Suprapubic skin (tissue), 4 donors: ENCODE results near the gene OPN3. TPM values are rescaled to one million over a fixed set of nuclear protein-coding genes. Genes with fewer than 3 reads are reported as not detected.

Experiments
- DNase-seq, 2 donors: peaks; one replicate each; pipeline ENCODE4 v3.0.0-alpha.2; 2019; ENCODE audit warnings: low spot score in 2 of 2
- H3K27ac ChIP-seq: fragments of 200-600 bp; sonication (generic); one replicate; pipeline ENCODE4 v1.5.1; 2019
- H3K27me3 ChIP-seq: fragments of 200-600 bp; sonication (generic); one replicate; pipeline ENCODE4 v1.5.1; 2019
- H3K36me3 ChIP-seq: fragments of 200-600 bp; sonication (generic); one replicate; pipeline ENCODE4 v1.5.1; 2019
- H3K4me1 ChIP-seq: fragments of 200-600 bp; sonication (generic); one replicate; pipeline ENCODE4 v1.5.1; 2019
- H3K4me3 ChIP-seq: fragments of 200-600 bp; sonication (generic); one replicate; pipeline ENCODE4 v1.5.1; 2019; ENCODE audit warnings: mild to moderate bottlenecking
- H3K9me3 ChIP-seq: fragments of 200-600 bp; sonication (generic); one replicate; pipeline ENCODE4 v1.5.1; 2019
- CTCF ChIP-seq, 2 donors: fragments of 200-600 bp in 1 of 2; fragments of 450-650 bp in 1 of 2; sonication (generic) in 1 of 2; IDR thresholded peaks; one replicate each; pipeline ENCODE4 v1.5.1; 2016 to 2019; ENCODE audit warnings: antibody characterized with exemption in 2 of 2, mild to moderate bottlenecking in 1 of 2, moderate library complexity in 1 of 2
- EP300 ChIP-seq: sonication (generic); formaldehyde crosslinking; IDR thresholded peaks from one replicate; pipeline ENCODE4 v1.6.1; 2017; ENCODE audit warnings: antibody characterized with exemption
- POLR2A ChIP-seq, 2 donors: fragments of 450-650 bp; IDR thresholded peaks; one replicate each; pipeline ENCODE4 v1.6.1; 2017; ENCODE audit warnings: antibody characterized with exemption in 2 of 2, mild to moderate bottlenecking in 2 of 2, moderate library complexity in 2 of 2
- POLR2AphosphoS5 ChIP-seq, 3 donors: sonication (generic); formaldehyde crosslinking; IDR thresholded peaks; one replicate each; pipeline ENCODE4 v1.6.1; 2017; ENCODE audit warnings: antibody characterized with exemption in 3 of 3
- WGBS: methylation state at CpG from one replicate; pipeline ENCODE4 v1.1.5; 2018; 5-methylcytosine and 5-hydroxymethylcytosine counted together
- total RNA-seq, 4 donors: library from RNA; depleted of rRNA; stranded (reverse); fragments of >200 nt; gene quantifications; one replicate each; pipeline ENCODE4 v1.1.0, GENCODE V29; 2016

The OPN3 gene
- total RNA-seq, 4 donors from 2014 or later, result 16.9 to 41.8 (median 28.4) TPM

- Histone ChIP-seq H3K36me3 (no peaks in the 10 kb centered on the region), H3K4me1 (no peaks in the 10 kb centered on the region), H3K4me3 (no peak overlapping the region), H3K9me3 (no peaks in the 10 kb centered on the region), H3K27me3 (no peaks in the 10 kb centered on the region), H3K27ac (no peak overlapping the region)
- 81% methylated on average over 2 of the region's 2 CpGs for WGBS
- DNase-seq, result no peak
- TF ChIP-seq POLR2AphosphoS5 (IDR thresholded peaks at IDR 0.05), result no peak
- TF ChIP-seq EP300, result no peak
- TF ChIP-seq POLR2A (IDR thresholded peaks at IDR 0.05), result no peak
- TF ChIP-seq CTCF (IDR thresholded peaks at IDR 0.05), result no peak
Measured at GRCh38 chr1:241678536-241678935, 38.4 kb upstream of the OPN3 start.

- no peaks in the 10 kb centered on the region for H3K4me1 ChIP-seq
- no peaks in the 10 kb centered on the region for H3K9me3 ChIP-seq
- DNase-seq, result no peak
- H3K27ac ChIP-seq, result no peak overlapping the region
- H3K36me3 ChIP-seq, result no peaks in the 10 kb centered on the region
- 67% methylated on average over 5 of the region's 5 CpGs for WGBS
- no peaks in the 10 kb centered on the region for H3K27me3 ChIP-seq
- no peak for TF ChIP-seq POLR2A (IDR thresholded peaks at IDR 0.05)
- TF ChIP-seq EP300, result no peak
- no peak for TF ChIP-seq CTCF (IDR thresholded peaks at IDR 0.05)
- TF ChIP-seq POLR2AphosphoS5 (IDR thresholded peaks at IDR 0.05), result no peak
- no peak overlapping the region for H3K4me3 ChIP-seq
Measured at GRCh38 chr1:241677201-241677600, 37.0 kb upstream of the OPN3 start.

- no peak for DNase-seq
- Histone ChIP-seq H3K4me1 (no peaks in the 10 kb centered on the region), H3K4me3 (no peak overlapping the region), H3K27ac (no peak overlapping the region), H3K27me3 (no peaks in the 10 kb centered on the region), H3K9me3 (no peaks in the 10 kb centered on the region), H3K36me3 (no peaks in the 10 kb centered on the region)
- TF ChIP-seq CTCF (IDR thresholded peaks at IDR 0.05) (no peak), EP300 (no peak), POLR2AphosphoS5 (IDR thresholded peaks at IDR 0.05) (no peak), POLR2A (IDR thresholded peaks at IDR 0.05) (no peak)
- 59% methylated on average over 4 of the region's 4 CpGs for WGBS
Measured at GRCh38 chr1:241675983-241676382, 35.8 kb upstream of the OPN3 start.

GRCh38 chr1:241674805-241675384 is 34.7 kb upstream of the OPN3 start:
- no peak overlapping the region for H3K4me3 ChIP-seq
- no peak overlapping the region for H3K27ac ChIP-seq
- no peaks in the 10 kb centered on the region for H3K9me3 ChIP-seq
- no peaks in the 10 kb centered on the region for H3K27me3 ChIP-seq
- TF ChIP-seq CTCF (IDR thresholded peaks at IDR 0.05) (no peak), EP300 (no peak), POLR2A (IDR thresholded peaks at IDR 0.05) (no peak), POLR2AphosphoS5 (IDR thresholded peaks at IDR 0.05) (no peak)
- H3K36me3 ChIP-seq, result no peaks in the 10 kb centered on the region
- WGBS, result 94% methylated on average over 1 of the region's 1 CpG
- no peak for DNase-seq
- H3K4me1 ChIP-seq, result no peaks in the 10 kb centered on the region

- Histone ChIP-seq H3K4me1 (no peaks in the 10 kb centered on the region), H3K4me3 (no peak overlapping the region), H3K27ac (no peak overlapping the region), H3K36me3 (no peaks in the 10 kb centered on the region), H3K27me3 (no peaks in the 10 kb centered on the region), H3K9me3 (no peaks in the 10 kb centered on the region)
- 92% methylated on average over 1 of the region's 1 CpG for WGBS
- no peak for TF ChIP-seq POLR2A (IDR thresholded peaks at IDR 0.05)
- no peak for TF ChIP-seq EP300
- TF ChIP-seq CTCF (IDR thresholded peaks at IDR 0.05), result no peak
- no peak for TF ChIP-seq POLR2AphosphoS5 (IDR thresholded peaks at IDR 0.05)
- no peak for DNase-seq
Measured at GRCh38 chr1:241672301-241672700, 32.1 kb upstream of the OPN3 start.
